Adipose tissue (tissue), 3 donors: ENCODE data around the gene VSIG10. TPM values are rescaled to one million over a fixed set of nuclear protein-coding genes. Genes with fewer than 3 reads are reported as not detected.
A peak's percentile ranks its signal among the peaks of the same experiment; 100 is the strongest.
"Not testable (repeated sequence)": the region's sequence is repeated elsewhere in the genome, so short reads cannot be mapped to it uniquely, and the experiment has no call there.

Experiments used
- H3K27ac ChIP-seq: one replicate; pipeline ENCODE4 v1.5.1; 2013; ENCODE audit warnings: low read depth, low read length
- WGBS, 3 donors: extraction: QIAGEN DNeasy Blood & Tissue Kit; methylation state at CpG; one replicate each; pipeline ENCODE4 v1.1.7; 2013; 5-methylcytosine and 5-hydroxymethylcytosine counted together
- polyA plus RNA-seq, 3 donors: library from polyadenylated mRNA; stranded (reverse); fragments of 200-250 nt; gene quantifications; one replicate each; pipeline ENCODE4 v1.2.3, GENCODE V29; 2013
- donor health status: healthy with polysubstance abuse.
- donor health status: Bipolar disorder and iron deficiency.
- donor health status: healthy.

The VSIG10 gene
- 10 to 100 TPM; 10.8 to 18.9 (median 18.3) TPM for polyA plus RNA-seq

GRCh38 chr12:118103601-118104382, at the start of gene VSIG10:
Gene VSIG10 (minus strand): TSS chr12:118104011. CDS start chr12:118103671, 340 bp downstream.
- 1% methylated on average over 67 to 75 of the region's 75 CpGs for WGBS, 3 donors
- H3K27ac ChIP-seq: no peak within 1 kb of the TSS

GRCh38 chr12:118151755-118152154, 47.9 kb upstream of the VSIG10 start:
- 69 to 88% (median 84%) methylated on average over 5 of the region's 5 CpGs for WGBS, 3 donors

GRCh38 chr12:118150625-118151024, 46.8 kb upstream of the VSIG10 start:
- H3K27ac ChIP-seq: no peak overlapping the region
- 43 to 62% (median 58%) methylated on average over 7 of the region's 7 CpGs for WGBS, 3 donors

More at GRCh38 chr12:118151755-118152154, 47.9 kb upstream of the VSIG10 start:
- no peak overlapping the region for H3K27ac ChIP-seq

GRCh38 chr12:118148287-118148686, 44.5 kb upstream of the VSIG10 start:
- WGBS, 3 donors: 92 to 98% (median 96%) methylated on average over 5 of the region's 5 CpGs
- H3K27ac ChIP-seq: no peak overlapping the region

- no peak overlapping the region for H3K27ac ChIP-seq
- WGBS, 3 donors: 77 to 88% (median 84%) methylated on average over 9 of the region's 9 CpGs
Measured at GRCh38 chr12:118145798-118146156, 42.0 kb upstream of the VSIG10 start.

GRCh38 chr12:118145113-118145797, 41.4 kb upstream of the VSIG10 start:
- 88 to 90% (median 88%) methylated on average over 7 of the region's 7 CpGs for WGBS, 3 donors
- no peak overlapping the region for H3K27ac ChIP-seq

- H3K27ac ChIP-seq: no peak overlapping the region
- 92 to 95% (median 94%) methylated on average over 13 of the region's 13 CpGs for WGBS, 3 donors
Measured at GRCh38 chr12:118144499-118144898, 40.7 kb upstream of the VSIG10 start.

GRCh38 chr12:118140825-118141224, 37.0 kb upstream of the VSIG10 start:
- no peak overlapping the region for H3K27ac ChIP-seq
- WGBS, 3 donors: 98 to 99% (median 99%) methylated on average over 8 of the region's 8 CpGs

- 57 to 81% (median 79%) methylated on average over 10 of the region's 10 CpGs for WGBS, 3 donors
- no peak overlapping the region for H3K27ac ChIP-seq
Measured at GRCh38 chr12:118137148-118137678, 33.4 kb upstream of the VSIG10 start.

- 1% methylated on average over 26 to 29 of the region's 29 CpGs for WGBS, 3 donors
- H3K27ac ChIP-seq: peak overlapping the region; percentile 64
Measured at GRCh38 chr12:118136559-118137003, 32.8 kb upstream of the VSIG10 start.

- peak within 1 kb of the TSS; percentile 64 for H3K27ac ChIP-seq
- 0% methylated on average over 52 to 70 of the region's 70 CpGs for WGBS, 3 donors
Measured at GRCh38 chr12:118135788-118136558, 32.2 kb upstream of the VSIG10 start, which contains the start of gene PEBP1. Gene PEBP1 (plus strand): TSS chr12:118136124. CDS start chr12:118136210, 86 bp downstream.

GRCh38 chr12:118129436-118129835, 25.6 kb upstream of the VSIG10 start:
- WGBS, 3 donors: 95 to 98% (median 97%) methylated on average over 5 of the region's 5 CpGs
- not testable (repeated sequence) for H3K27ac ChIP-seq

GRCh38 chr12:118127867-118128266, 24.1 kb upstream of the VSIG10 start:
- 86 to 100% (median 87%) methylated on average over 5 of the region's 5 CpGs for WGBS, 3 donors
- no peak overlapping the region for H3K27ac ChIP-seq

- H3K27ac ChIP-seq: no peak overlapping the region
- WGBS, 3 donors: 25 to 87% (median 74%) methylated on average over 13 of the region's 13 CpGs
Measured at GRCh38 chr12:118126119-118126757, 22.4 kb upstream of the VSIG10 start.

- WGBS, 3 donors: 90 to 94% (median 93%) methylated on average over 4 of the region's 4 CpGs
- H3K27ac ChIP-seq: no peak overlapping the region
Measured at GRCh38 chr12:118125743-118126118, 21.9 kb upstream of the VSIG10 start.

GRCh38 chr12:118124333-118124874, 20.6 kb upstream of the VSIG10 start:
- H3K27ac ChIP-seq: no peak overlapping the region
- 37 to 97% (median 94%) methylated on average over 5 of the region's 5 CpGs for WGBS, 3 donors

GRCh38 chr12:118122264-118122663, 18.5 kb upstream of the VSIG10 start:
- no peak overlapping the region for H3K27ac ChIP-seq
- WGBS, 3 donors: 96 to 98% (median 96%) methylated on average over 6 of the region's 6 CpGs
